Kidney (tissue), 14 donors: ENCODE data around the gene BLACAT1. TPM values are rescaled to one million over a fixed set of nuclear protein-coding genes. Genes with fewer than 3 reads are reported as not detected.
A peak's percentile ranks its signal among the peaks of the same experiment; 100 is the strongest.

Experiments used
- DNase-seq, 5 donors: peaks; one replicate each; pipeline ENCODE4 v3.0.0-alpha.2; 2013 to 2020
- FAIRE-seq: peaks from 2 replicates; lab custom pipeline; 2012; peaks lifted over from hg19 to GRCh38; lab: Jason Lieb, UNC
- H3K27ac ChIP-seq, 2 donors: one replicate each; pipeline ENCODE4 v1.7.0; 2013; ENCODE audit warnings: low read depth in 2 of 2, low read length in 2 of 2, inconsistent platforms in 1 of 2
- H3K27me3 ChIP-seq: one replicate; pipeline ENCODE4 v1.7.1; 2013; ENCODE audit warnings: low read length, inconsistent platforms; ENCODE audit not compliant: control insufficient read depth, insufficient read depth
- H3K36me3 ChIP-seq, 3 donors: one replicate each; pipeline versions ENCODE4 v1.7.0 to v1.7.1; 2013; ENCODE audit warnings: low read length in 3 of 3, control low read depth in 1 of 3, inconsistent platforms in 1 of 3; ENCODE audit not compliant: insufficient read depth in 3 of 3, control insufficient read depth in 2 of 3
- H3K4me1 ChIP-seq, 3 donors: one replicate each; pipeline versions ENCODE4 v1.7.0 to v1.7.1; 2013; ENCODE audit warnings: low read length in 3 of 3, inconsistent platforms in 1 of 3, low read depth in 1 of 3; ENCODE audit not compliant: control insufficient read depth in 2 of 3, insufficient read depth in 2 of 3
- H3K4me3 ChIP-seq, 3 donors: one replicate each; pipeline versions ENCODE4 v1.7.0 to v1.8.1; 2013; ENCODE audit warnings: low read length in 3 of 3, control low read depth in 1 of 3, inconsistent platforms in 1 of 3
- H3K9ac ChIP-seq, 3 donors: one replicate each; pipeline versions ENCODE4 v1.7.0 to v1.7.1; 2013; ENCODE audit warnings: low read length in 3 of 3, control low read depth in 1 of 3, inconsistent platforms in 1 of 3
- H3K9me3 ChIP-seq, 3 donors: one replicate each; pipeline versions ENCODE4 v1.7.0 to v1.7.1; 2013; ENCODE audit warnings: low read length in 3 of 3, control low read depth in 1 of 3, inconsistent platforms in 1 of 3; ENCODE audit not compliant: control insufficient read depth in 2 of 3, insufficient read depth in 1 of 3
- CTCF ChIP-seq: IDR thresholded peaks from 3 replicates; pipeline ENCODE4 v1.5.1; 2012; ENCODE audit warnings: mild to moderate bottlenecking, moderate library complexity, borderline replicate concordance; ENCODE audit not compliant: insufficient read depth; ENCODE audit errors: extremely low read depth
- intact Hi-C: fragments of 100-400 bp; cut with DNase I; formaldehyde crosslinking; loops from one replicate; pipeline ENCODE4 v1.11.1; 2022
- polyA plus RNA-seq: library from polyadenylated mRNA; stranded (reverse); fragments of 350-450 nt; fragmentation: Illumina TruSeq; extraction: RNeasy Lipid Tissue Mini Kit (QIAGEN cat#74804); gene quantifications from one replicate; pipeline ENCODE4 v1.2.3, GENCODE V29; 2014; ENCODE audit warnings: low read depth, low replicate concordance; ENCODE audit not compliant: insufficient read depth
- total RNA-seq: library from RNA; stranded (reverse); fragmentation: NEBNext Ultra II Directional; extraction: Animal tissue kit (Norgen Biotek cat#: 25700); gene quantifications from one replicate; pipeline ENCODE4 v1.2.1, GENCODE V29; 2021
- donor health status: control.
- donor health status: control.
- donor health status: control.
- donor health status: control.
- donor health status: control.
- donor health status: DM: yes; HTN: yes; CAD: no.
- donor health status: Normal renal cell carcinoma (clear cell type).

Gene BLACAT1
- total and polyA plus RNA-seq, 2 donors from 2014 or later = 0.37 to 4.3 TPM

- intact Hi-C loops = no loop called here
- DNase-seq (peak in 4 of 5 donors; percentile 20 to 69 (median 44)), FAIRE-seq (no peak)
- H3K9ac ChIP-seq = no peak overlapping the region
- H3K36me3 ChIP-seq = no peaks in the 10 kb centered on the region
- peaks cover 0 to 3% (median 0%) of the 10 kb centered on the region in 3 donors for H3K4me1 ChIP-seq
- H3K9me3 ChIP-seq = no peaks in the 10 kb centered on the region
- no peak for TF ChIP-seq CTCF
- no peaks in the 10 kb centered on the region for H3K27me3 ChIP-seq
- H3K4me3 ChIP-seq = no peak overlapping the region
- no peak overlapping the region for H3K27ac ChIP-seq
Observed at GRCh38 chr1:205466595-205467220, 10.9 kb upstream of the BLACAT1 start.

DNA sequence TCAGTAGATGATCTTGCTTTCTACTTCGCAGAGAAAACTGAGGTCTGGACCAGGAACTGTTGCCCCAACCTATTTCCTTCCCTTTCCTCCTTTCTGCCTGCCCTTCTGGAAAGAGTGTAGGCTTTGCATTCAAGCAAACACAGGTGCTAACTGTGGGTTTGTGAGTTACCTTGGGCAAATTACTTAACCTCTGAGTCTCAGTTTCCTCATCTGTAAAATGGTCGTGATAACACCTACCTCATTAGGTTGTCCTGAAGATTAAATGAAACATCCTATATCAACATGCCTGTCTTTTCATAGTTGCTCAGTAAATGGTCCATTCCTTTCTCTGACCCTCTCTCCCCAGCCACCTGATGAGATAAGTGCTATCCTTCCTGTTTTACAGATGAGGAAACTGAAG lies 9.5 kb upstream of the BLACAT1 start:
- TF ChIP-seq CTCF = no peak
- no peak overlapping the region for H3K9ac ChIP-seq
- peaks cover 2% of the 10 kb centered on the region for H3K27me3 ChIP-seq
- intact Hi-C loops = no loop called here
- DNase-seq = no peak
- no peak overlapping the region for H3K4me3 ChIP-seq
- H3K27ac ChIP-seq = no peak overlapping the region
- no peaks in the 10 kb centered on the region for H3K9me3 ChIP-seq
- FAIRE-seq = no peak
- H3K36me3 ChIP-seq = no peaks in the 10 kb centered on the region
- peaks cover 0 to 2% (median 0%) of the 10 kb centered on the region in 3 donors for H3K4me1 ChIP-seq

GRCh38 chr1:205458777-205459566 lies 3.1 kb upstream of the BLACAT1 start:
- H3K9me3 ChIP-seq = no peaks in the 10 kb centered on the region
- DNase-seq = peak in 3 of 5 donors; percentile 83 to 92 (median 90)
- H3K4me3 ChIP-seq = no peak overlapping the region
- no peak for FAIRE-seq
- intact Hi-C loops = no loop called here
- no peaks in the 10 kb centered on the region for H3K4me1 ChIP-seq
- no peak for TF ChIP-seq CTCF
- no peak overlapping the region for H3K9ac ChIP-seq
- H3K36me3 ChIP-seq = no peaks in the 10 kb centered on the region
- H3K27me3 ChIP-seq = peaks cover 11% of the 10 kb centered on the region
- H3K27ac ChIP-seq = no peak overlapping the region
